Globus pallidus (tissue), 1 donor: ENCODE data around the gene CDADC1.
"Not testable (repeated sequence)": the region's sequence is repeated elsewhere in the genome, so short reads cannot be mapped to it uniquely, and the experiment has no call there.

Experiments used
- DNase-seq: peaks from one replicate; pipeline ENCODE4 v3.0.0-alpha.2; 2015; ENCODE audit warnings: low spot score

Gene CDADC1

GRCh38 chr13:49315756-49316482 is 68.2 kb downstream of the CDADC1 start:
- no peak for DNase-seq

DNA sequence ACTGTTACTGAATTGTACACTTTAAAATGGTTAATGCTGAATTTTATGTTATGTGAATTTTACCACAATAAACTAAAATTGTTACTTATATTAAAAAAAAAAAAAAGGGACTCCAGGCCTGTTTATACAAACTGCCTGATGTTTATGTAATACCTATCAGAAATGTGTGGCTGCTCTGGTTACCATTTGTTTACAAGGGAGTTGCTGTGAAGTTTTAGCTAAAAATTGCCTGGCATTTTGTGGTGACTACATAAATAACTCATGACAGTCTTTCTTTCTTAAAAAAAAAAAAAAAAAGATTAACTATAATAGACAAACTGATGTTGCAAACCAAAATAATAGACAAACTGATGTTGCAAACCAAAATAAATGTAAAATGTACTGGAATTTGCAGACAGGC is 71.8 kb downstream of the CDADC1 start:
- no peak for DNase-seq

GRCh38 chr13:49319951-49320350 is 72.2 kb downstream of the CDADC1 start:
- no peak for DNase-seq

GRCh38 chr13:49320975-49321374 is 73.2 kb downstream of the CDADC1 start:
- no peak for DNase-seq

DNA sequence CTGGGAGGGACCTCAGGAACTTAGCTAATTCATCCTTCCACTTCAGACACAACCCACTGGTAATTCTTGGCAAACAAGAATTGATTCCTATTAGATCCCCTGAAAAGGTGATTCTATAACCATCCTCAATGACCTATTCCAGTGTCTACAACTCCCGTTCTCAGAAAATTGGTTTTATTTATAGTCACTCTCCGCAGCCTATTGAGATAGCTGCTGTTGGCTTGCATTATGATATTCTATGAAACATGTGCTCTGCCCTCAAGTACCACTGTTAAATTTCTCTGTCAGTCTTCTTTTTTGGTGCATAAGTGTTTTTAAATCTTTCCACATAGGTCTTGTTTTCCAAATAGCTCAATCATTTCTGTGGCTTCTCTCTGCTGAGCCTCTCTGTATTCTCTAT is 75.0 kb downstream of the CDADC1 start:
- DNase-seq = no peak

GRCh38 chr13:49323344-49323743 is 75.6 kb downstream of the CDADC1 start:
- DNase-seq = no peak

DNA sequence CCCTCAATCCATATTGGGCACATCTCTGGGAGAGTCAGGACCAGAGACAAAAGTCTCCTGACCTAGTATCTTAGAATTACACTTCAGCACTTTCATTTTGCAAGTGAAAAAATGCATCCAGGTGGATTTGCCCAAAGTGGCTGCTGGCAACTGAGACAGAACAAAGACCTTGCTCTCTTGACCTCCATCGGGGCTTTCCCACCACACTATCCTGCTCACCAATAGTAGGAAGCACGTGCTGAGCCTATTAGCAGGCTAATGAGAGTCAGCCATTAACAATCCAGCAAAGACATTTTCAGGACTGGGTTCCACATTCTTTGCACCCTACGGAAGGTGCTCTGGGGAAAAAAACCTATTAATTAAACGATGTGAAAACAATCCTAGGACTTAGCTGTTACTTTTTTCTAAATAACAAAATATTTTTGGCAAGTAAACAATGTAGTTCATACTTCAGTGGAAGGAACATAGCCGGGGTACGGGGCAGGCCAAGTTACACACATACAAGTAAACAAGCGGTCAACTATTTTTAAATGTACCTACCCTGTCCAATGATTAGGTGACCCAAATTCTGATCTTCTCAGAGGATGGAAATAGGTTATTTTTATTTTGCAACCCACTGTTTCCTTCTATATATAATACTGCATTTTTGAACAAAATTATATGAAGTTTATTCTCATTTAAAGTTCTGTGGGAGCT is 78.6 kb downstream of the CDADC1 start:
- no peak for DNase-seq

DNA sequence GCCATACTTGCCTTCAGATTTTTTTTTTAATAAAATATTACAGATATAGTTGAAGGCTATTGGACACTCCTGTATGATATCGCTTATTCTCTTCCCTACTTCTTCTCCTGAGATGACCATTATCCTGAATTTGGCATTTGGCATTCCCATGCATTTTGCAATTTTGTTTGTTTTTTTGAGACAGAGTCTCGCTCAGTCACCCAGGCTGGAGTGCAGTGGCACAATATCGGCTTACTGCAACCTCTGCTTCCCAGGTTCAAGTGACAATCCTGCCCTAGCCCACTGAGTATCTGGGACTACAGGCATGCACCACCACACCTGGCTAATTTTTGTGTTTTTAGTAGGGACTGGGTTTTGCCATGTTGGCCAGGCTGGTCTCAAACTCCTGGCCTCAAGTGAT is 79.4 kb downstream of the CDADC1 start:
- not testable (repeated sequence) for DNase-seq

DNA sequence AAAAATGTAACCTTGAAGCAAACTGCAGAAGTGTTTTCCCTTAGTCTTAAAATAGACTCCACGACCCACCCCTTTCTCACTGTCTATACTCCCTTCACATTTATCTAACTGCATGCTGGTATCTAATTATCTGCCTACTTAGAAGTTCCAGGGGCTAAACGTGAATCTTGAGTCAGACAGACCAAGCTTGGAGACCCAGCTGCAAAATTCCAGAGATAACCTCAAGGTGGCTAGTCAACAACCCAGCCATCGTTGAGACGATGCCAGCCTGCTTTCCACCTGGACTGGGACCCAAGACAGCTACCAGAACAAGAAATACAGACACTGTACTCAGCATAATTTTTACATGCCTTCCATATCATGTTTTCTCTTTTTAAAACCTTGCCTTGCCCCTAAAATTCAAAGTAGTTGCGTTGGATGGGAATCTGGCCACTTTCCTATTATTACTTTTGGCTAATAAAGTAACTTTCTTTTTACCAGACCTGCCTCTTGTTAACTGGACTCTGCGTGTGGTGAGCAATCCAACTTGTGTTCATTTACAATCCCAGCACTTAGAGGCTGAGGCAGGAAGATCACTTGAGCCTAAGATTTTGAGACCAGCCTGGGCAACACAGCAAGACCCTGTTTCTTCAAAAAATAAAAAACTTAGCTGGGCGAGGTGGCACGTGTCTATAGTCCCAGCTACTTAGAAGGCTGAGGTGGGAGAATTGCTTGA is 82.3 kb downstream of the CDADC1 start:
- no peak for DNase-seq

DNA sequence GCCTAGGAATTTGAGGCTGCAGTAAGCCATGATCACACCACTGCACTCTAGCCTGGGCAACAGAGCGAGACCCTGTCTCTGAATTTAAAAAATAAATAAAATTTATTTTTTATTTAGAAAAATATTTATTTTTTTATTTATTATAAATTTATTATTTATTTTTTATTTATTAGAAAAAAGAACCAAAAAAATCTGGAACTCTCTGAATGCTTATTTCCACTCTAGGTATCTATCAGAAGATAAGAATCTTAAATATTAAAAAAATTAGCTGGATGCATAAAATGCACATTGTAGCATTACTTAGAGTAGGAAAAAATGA is 82.8 kb downstream of the CDADC1 start:
- no peak for DNase-seq

DNA sequence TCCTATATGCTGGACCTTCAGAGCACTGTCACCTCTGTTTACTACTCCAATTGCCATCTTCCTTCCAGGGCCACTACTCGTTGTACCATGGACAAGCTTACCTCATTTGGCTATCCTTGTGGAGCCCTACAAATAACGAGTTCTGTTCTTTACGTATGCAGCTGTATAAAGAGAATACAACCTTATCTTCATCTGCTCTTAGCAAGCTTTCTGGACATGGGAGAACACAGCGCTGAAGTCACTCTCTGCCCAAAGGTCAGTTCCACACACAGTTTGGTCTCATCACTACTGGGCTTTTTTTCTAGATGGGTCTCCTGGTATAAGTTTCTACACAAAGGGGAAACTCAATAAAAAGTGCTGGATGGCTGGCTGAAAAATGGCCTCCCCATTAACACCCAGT is 88.9 kb downstream of the CDADC1 start:
- no peak for DNase-seq

- DNase-seq = no peak
Measured at GRCh38 chr13:49340161-49340560, 92.4 kb downstream of the CDADC1 start.

DNA sequence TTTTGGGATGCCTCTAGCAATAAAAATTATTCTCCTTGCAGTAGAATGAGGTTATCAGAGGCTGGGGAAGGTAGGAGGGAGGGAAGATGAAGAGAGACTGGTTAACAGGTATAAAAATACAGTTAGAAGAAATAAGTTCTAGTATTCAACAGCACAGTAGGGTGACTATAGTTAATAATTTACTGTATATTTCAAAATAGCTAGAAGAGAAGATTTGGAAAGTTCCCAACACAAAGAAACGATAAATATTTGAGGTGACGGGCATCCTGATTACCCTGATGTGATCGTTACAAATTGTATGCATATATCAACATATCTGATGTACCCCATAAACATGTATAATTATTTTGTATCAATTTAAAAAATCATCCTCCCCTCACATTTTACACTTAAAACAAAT is 93.8 kb downstream of the CDADC1 start:
- no peak for DNase-seq

GRCh38 chr13:49341941-49342340 is 94.2 kb downstream of the CDADC1 start:
- DNase-seq = no peak

GRCh38 chr13:49342454-49342853 is 94.7 kb downstream of the CDADC1 start:
- no peak for DNase-seq
